ENCODE data around the gene LYZL2. TPM values are rescaled to one million over a fixed set of nuclear protein-coding genes. Genes with fewer than 3 reads are reported as not detected.

The LYZL2 gene
- total and polyA plus RNA-seq, 2 donors (not counting 1 experiment from before 2014, with no cell fraction given) = not detected

DNA sequence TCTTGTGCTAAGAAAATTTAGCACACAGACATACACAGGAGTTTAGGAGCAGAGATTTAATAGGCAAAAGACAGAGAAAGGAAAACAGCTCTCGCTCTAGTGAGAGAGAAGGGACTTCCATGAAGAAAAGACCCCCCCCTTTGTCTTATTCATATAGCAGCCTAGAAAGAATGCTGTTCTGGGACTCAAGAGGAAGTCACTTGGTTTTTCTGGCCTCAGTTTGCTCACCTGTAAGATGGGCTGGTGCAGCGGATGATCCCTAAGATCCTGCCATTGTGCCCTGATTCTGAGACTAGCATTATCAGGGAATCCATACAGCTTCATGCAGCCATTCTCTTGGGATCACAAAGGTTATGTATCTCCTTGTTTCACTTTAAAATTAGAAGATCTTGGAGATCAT is 42.7 kb downstream of the LYZL2 start:
- no peak overlapping the region for H3K9ac ChIP-seq (ENCODE audit: insufficient read depth, low read length)
- H3K4me2 ChIP-seq (ENCODE audit: extremely low read depth, insufficient read depth, low read length) = no peak overlapping the region
- H2AFZ ChIP-seq (ENCODE audit: low read length) = no peak overlapping the region
- H3K9me3 ChIP-seq (ENCODE audit: control insufficient read depth, insufficient read depth, low read depth, low read length) = no peaks in the 10 kb centered on the region
- H3K4me3 ChIP-seq (replicated peaks in 1 of 4; ENCODE audit: control extremely low read depth in 1 of 4, insufficient read depth in 1 of 4, low read depth in 3 of 4, low read length in 4 of 4) = no peak overlapping the region
- H3K4me1 ChIP-seq (ENCODE audit: control insufficient read depth, extremely low read depth, insufficient read depth, low read length) = no peaks in the 10 kb centered on the region
- DNase-seq (ENCODE audit: low read depth in 2 of 2) = no peak
- TF ChIP-seq EZH2 (IDR thresholded peaks at IDR 0.05; ENCODE audit: low read length, missing control alignments) = no peak
- TF ChIP-seq, protein P1, sequence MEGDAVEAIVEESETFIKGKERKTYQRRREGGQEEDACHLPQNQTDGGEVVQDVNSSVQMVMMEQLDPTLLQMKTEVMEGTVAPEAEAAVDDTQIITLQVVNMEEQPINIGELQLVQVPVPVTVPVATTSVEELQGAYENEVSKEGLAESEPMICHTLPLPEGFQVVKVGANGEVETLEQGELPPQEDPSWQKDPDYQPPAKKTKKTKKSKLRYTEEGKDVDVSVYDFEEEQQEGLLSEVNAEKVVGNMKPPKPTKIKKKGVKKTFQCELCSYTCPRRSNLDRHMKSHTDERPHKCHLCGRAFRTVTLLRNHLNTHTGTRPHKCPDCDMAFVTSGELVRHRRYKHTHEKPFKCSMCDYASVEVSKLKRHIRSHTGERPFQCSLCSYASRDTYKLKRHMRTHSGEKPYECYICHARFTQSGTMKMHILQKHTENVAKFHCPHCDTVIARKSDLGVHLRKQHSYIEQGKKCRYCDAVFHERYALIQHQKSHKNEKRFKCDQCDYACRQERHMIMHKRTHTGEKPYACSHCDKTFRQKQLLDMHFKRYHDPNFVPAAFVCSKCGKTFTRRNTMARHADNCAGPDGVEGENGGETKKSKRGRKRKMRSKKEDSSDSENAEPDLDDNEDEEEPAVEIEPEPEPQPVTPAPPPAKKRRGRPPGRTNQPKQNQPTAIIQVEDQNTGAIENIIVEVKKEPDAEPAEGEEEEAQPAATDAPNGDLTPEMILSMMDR (conservative IDR thresholded peaks at IDR 0.05 in 1 of 2, IDR thresholded peaks at IDR 0.05 in 1 of 2; ENCODE audit: low read depth in 1 of 2, low read length in 2 of 2) = no peak
- no peaks in the 10 kb centered on the region for H3K36me3 ChIP-seq (ENCODE audit: control insufficient read depth, insufficient read depth, low read length)
- no peaks in the 10 kb centered on the region for H3K79me2 ChIP-seq (ENCODE audit: control insufficient read depth, insufficient read depth, low read length)
- H3K27me3 ChIP-seq (ENCODE audit: control insufficient read depth, insufficient read depth, low read length) = no peaks in the 10 kb centered on the region
- H4K20me1 ChIP-seq (ENCODE audit: control insufficient read depth, extremely low read depth, insufficient read depth, low read length) = no peaks in the 10 kb centered on the region
- no peak overlapping the region for H3K27ac ChIP-seq (ENCODE audit: insufficient read depth, low read length)

DNA sequence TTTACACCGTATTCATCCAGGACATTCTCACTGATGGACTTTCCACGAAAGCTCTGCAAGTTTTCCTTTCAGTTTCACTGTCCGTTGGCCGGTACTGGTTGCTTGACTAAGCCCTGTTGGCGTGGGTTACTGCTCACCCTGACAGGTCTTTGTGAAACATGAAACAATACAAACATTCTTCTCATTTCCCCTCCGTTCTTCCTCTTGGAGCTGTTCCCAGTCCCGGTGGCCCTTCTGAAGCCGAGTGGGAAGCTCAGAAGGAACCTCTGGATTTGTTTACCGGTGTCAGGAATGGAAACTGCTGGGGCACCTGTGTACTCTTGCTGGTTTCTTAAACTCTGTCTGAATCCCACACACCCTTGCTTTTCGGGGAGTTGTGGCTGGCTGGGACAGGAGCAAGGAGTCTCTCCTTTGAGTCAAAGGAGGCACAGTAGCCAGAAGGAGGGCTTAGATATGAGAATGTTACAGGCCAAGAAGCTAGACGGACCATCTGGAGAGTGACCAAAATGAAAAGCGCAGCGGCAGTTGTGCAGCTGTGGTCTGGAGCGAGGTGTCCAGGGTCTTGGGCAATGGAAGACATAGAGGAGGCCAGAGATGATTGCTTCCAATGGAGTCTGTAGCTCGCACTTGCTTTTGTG is 45.7 kb downstream of the LYZL2 start:
- Histone ChIP-seq H3K27ac (ENCODE audit: insufficient read depth, low read length) (peak overlapping the region; percentile 46), H3K9me3 (ENCODE audit: control insufficient read depth, insufficient read depth, low read depth, low read length) (no peaks in the 10 kb centered on the region), H3K36me3 (ENCODE audit: control insufficient read depth, insufficient read depth, low read length) (no peaks in the 10 kb centered on the region), H4K20me1 (ENCODE audit: control insufficient read depth, extremely low read depth, insufficient read depth, low read length) (no peaks in the 10 kb centered on the region), H3K79me2 (ENCODE audit: control insufficient read depth, insufficient read depth, low read length) (no peaks in the 10 kb centered on the region), H3K4me2 (ENCODE audit: extremely low read depth, insufficient read depth, low read length) (peak overlapping the region; percentile 90), H3K9ac (ENCODE audit: insufficient read depth, low read length) (peak overlapping the region; percentile 27), H2AFZ (ENCODE audit: low read length) (peak overlapping the region; percentile 48), H3K4me3 (replicated peaks in 1 of 4; ENCODE audit: control extremely low read depth in 1 of 4, insufficient read depth in 1 of 4, low read depth in 3 of 4, low read length in 4 of 4) (peak overlapping the region; percentile 41 to 53 (median 46)), H3K27me3 (ENCODE audit: control insufficient read depth, insufficient read depth, low read length) (peaks cover 8% of the 10 kb centered on the region), H3K4me1 (ENCODE audit: control insufficient read depth, extremely low read depth, insufficient read depth, low read length) (no peaks in the 10 kb centered on the region)
- TF ChIP-seq EZH2 (IDR thresholded peaks at IDR 0.05; ENCODE audit: low read length, missing control alignments) = no peak
- TF ChIP-seq, protein P1 (conservative IDR thresholded peaks at IDR 0.05 in 1 of 2, IDR thresholded peaks at IDR 0.05 in 1 of 2; ENCODE audit: low read depth in 1 of 2, low read length in 2 of 2) = no peak
- peak; percentile 68 to 82 for DNase-seq (ENCODE audit: low read depth in 2 of 2)

DNA sequence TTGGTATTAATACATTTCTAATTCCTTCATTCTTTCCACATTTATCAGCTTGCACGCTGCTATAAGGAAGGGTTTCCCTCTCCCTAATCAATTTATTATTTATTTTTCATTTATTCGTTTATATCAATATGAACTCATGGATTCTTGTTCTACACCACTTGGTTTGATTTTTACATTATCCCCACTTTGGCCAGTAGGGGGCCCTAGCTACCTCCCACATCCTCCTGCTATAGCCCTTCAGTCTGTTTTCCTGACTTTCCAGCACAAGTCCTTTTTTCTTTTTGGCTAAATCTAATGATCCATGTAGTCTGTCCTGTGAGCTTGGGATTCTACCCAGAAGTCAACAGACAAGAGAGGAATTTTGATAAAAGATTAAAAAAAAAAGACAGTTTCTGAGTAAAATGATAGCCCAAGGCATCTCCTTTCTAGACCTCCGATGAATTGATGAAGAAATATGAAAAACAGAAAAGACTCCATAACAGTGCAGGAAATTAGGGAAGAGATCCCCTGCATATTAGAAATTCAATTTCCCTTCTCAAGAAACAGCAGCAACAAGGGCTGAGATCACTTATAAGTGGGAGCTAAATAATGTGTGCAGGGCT is 47.7 kb downstream of the LYZL2 start:
- Histone ChIP-seq H3K27me3 (ENCODE audit: control insufficient read depth, insufficient read depth, low read length) (peaks cover 11% of the 10 kb centered on the region), H3K4me2 (ENCODE audit: extremely low read depth, insufficient read depth, low read length) (no peak overlapping the region), H2AFZ (ENCODE audit: low read length) (no peak overlapping the region), H3K9me3 (ENCODE audit: control insufficient read depth, insufficient read depth, low read depth, low read length) (no peaks in the 10 kb centered on the region), H3K4me3 (replicated peaks in 1 of 4; ENCODE audit: control extremely low read depth in 1 of 4, insufficient read depth in 1 of 4, low read depth in 3 of 4, low read length in 4 of 4) (no peak overlapping the region), H3K36me3 (ENCODE audit: control insufficient read depth, insufficient read depth, low read length) (no peaks in the 10 kb centered on the region), H3K27ac (ENCODE audit: insufficient read depth, low read length) (no peak overlapping the region), H3K79me2 (ENCODE audit: control insufficient read depth, insufficient read depth, low read length) (no peaks in the 10 kb centered on the region), H3K9ac (ENCODE audit: insufficient read depth, low read length) (no peak overlapping the region), H3K4me1 (ENCODE audit: control insufficient read depth, extremely low read depth, insufficient read depth, low read length) (no peaks in the 10 kb centered on the region), H4K20me1 (ENCODE audit: control insufficient read depth, extremely low read depth, insufficient read depth, low read length) (no peaks in the 10 kb centered on the region)
- TF ChIP-seq, protein P1 (conservative IDR thresholded peaks at IDR 0.05 in 1 of 2, IDR thresholded peaks at IDR 0.05 in 1 of 2; ENCODE audit: low read depth in 1 of 2, low read length in 2 of 2) = peak; percentile 83 to 90
- TF ChIP-seq EZH2 (IDR thresholded peaks at IDR 0.05; ENCODE audit: low read length, missing control alignments) = no peak
- DNase-seq (ENCODE audit: low read depth in 2 of 2) = peak; percentile 35 to 67
